GM19328 (cell line): ENCODE results near the gene PTPN1.
"Not testable (repeated sequence)": the region's sequence is repeated elsewhere in the genome, so short reads cannot be mapped to it uniquely, and the experiment has no call there.

Experiments
- ATAC-seq: cut with Tn5 transposase; IDR thresholded peaks from one replicate; pipeline ENCODE4 v1.9.1; 2021; ENCODE audit warnings: mild to moderate bottlenecking, moderate library complexity; ENCODE audit not compliant: unreplicated experiment

PTPN1 gene

DNA sequence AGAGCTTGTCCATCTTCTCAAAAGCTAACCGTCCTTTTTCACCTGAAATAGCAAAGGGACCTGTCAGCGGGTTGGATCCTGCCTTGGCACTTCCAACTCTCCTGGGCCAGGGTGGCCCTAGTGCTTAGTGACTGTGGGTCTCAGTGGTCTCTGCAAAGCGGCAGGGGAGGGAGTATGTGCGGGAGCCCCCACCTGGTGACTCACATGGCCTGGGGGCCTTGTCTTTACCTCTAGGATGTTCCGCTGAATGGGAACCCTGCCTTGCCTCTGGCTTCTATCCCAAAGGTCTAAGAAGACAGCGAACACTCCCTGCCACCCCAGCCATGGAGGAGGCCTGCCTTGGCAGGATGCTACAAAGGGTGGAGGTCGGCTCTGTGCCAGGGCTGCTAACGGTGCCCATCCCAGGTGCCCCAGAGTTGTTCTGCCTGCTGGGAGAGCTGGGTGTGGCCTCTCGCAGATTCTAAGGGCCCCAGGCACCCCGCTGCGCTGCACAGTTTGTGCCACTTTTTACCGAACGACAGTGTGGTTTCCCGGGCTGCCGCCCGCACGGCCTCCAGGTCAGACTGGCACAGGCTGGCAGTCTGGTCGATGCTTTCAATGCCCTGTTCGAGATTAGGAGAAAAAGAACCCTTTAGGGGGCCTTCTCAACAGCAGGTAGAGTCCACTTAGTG lies 77.2 kb downstream of the PTPN1 start:
- ATAC-seq = no peak

DNA sequence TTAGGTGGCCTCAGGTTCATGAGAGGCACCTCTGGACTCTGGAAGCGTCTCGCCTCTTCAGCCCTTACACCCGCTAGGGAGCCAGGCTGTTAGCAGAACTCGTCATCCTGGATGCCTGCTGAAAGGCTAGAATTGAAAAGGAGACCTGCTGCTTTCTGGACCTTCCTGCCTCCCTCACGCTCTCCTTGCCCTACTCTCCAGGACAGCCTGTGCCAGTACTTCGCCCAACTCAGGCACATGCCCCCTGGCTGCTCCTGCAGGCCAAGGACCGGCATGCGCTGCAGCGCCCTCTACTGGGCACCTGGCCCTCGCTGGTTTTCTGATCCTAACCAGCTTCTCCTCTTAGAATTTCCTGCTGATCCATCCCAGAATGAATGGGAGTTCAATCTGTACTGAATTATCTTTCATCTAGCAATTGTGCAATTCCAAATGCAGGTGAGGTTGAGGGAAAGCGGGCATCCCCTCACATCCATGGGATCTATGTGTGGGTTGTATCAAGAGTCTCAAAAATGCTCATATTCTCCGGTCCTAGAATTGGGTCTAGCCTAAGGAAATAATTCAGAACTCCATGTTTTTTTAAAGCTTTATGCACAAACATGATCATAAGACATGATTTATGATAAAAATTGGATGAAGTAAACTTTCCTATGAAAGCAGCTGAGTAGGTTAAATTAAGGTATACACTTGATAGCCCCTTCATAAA lies 78.0 kb downstream of the PTPN1 start:
- ATAC-seq = no peak

DNA sequence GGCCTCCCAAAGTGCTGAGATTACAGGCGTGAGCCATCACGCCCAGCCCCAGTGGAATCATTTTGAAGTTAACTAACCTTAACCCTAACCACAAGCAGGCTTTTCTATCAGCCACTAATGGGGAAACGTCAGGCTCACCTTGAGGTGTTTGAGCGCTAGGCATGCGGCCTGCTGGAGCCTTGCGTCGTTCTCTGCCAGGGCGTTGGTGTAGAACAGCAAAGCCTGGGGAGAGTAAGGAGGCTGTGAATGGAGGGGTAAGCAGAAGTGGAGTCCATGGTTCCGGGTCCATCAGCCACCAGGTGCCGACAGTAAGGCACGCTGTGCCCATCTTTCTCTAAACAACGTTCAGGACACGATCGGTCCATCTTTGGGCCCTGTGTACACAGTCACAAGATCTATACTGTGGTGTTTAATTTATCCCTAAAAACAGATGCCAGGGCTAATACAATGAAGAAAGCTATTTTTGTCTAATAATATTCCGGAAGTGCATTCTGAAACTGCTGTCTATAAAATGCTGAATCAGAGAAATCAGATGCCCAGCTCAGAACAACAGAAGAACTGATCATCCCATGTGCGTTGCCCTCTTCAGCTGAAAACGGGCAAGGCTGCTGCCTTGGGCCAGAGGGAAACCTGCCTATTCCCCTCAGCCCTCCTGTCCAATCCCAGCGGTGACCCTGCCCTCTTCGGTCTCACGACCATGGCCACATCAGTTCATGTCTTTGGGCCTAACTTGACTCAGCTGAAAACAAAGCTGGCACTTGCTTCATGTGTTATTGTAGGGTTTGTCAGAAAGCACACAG lies 79.6 kb downstream of the PTPN1 start:
- ATAC-seq = no peak

DNA sequence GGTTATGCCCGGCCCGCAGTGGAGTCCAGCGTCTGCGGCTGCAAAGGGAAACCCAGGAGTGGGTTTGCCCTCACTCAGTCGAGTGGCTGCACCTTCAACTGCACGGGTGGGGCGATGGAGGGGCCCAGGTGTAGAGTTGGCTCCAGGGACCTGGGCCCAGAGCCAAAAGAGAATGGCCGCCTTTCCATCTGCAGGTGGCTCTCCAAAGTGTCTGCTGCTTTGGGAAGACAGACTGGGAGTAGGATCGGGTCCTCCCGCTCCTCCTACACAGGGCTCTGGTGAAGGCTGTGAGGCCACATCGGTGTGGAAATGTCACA lies 80.1 kb downstream of the PTPN1 start:
- no peak for ATAC-seq

DNA sequence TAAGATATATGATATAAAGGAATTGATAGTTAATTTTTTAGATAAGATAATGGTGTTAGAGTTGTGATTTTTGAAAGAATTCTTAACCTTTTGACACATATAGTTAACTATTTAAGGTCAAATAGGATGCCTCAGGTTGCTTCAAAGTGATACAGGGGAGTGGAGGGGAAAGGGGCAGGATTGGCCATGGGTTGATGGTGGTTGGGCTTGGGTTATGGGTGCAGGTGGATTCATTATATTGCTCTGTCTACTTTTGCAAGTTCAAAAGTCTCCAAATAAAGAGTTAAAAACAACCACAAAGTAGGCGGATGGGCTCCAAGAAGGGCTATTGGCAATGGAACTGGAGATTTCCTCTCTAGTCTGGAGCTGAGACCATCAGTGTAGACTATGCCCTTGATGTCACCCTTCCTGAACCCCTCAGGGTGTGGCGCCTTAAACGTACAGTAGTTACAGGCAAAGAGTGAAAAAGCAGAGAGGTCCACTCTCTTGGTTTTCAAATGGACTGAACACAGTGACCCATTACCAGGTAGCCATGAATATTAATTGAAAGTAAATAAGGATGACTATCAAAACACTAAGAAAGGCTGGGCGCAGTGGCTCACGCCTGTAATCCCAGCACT lies 81.2 kb downstream of the PTPN1 start:
- ATAC-seq = no peak

DNA sequence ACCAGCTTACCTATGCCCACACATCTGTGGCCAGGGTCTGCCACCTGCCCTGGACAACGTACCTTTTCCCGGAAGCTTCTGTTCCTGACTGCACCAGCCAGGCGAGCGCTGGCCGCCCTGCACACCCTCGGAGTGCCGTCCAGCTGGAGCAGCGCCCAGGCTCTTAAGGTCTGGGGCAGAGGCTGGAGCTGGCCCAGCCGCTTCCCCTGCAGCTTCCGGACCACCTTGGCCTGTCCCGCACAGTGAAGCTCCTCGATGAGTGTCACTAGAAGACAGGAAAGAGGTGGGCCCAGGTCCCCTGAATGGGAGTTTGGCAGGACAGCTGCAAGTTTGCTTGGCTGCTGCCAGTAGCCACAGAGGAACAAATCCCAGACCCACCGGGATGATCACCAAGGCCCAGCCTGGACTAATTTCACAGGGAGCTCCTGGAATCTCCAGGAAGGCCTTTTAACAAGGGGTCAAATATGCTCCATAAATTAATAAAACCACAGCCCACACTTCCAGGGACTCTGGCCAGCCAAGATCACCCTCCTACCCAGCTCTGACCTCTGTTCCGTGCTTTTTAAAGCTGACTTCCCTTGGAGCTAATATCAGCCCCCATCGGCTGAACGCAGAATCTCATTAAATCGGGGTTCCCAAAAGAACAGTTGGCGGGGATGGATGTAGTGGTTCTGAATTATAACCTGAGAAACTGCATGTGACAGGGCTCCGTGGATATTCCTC lies 82.3 kb downstream of the PTPN1 start:
- ATAC-seq = no peak

DNA sequence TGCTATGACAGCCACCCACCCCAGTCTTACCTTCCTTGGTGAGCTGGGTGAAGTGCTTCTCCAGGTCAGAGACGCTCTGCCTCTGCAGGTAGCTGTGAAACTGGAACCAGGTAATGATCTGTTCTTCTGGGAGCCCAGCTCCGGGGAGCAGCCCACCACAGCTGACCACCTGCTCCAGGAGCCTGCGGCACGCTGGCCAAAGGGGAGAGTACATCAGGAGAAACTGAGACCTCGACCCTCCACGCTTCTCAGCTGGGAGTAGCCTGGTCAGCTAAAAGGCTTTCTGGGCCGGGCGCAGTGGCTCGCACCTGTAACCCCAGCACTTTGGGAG lies 82.8 kb downstream of the PTPN1 start:
- no peak for ATAC-seq

DNA sequence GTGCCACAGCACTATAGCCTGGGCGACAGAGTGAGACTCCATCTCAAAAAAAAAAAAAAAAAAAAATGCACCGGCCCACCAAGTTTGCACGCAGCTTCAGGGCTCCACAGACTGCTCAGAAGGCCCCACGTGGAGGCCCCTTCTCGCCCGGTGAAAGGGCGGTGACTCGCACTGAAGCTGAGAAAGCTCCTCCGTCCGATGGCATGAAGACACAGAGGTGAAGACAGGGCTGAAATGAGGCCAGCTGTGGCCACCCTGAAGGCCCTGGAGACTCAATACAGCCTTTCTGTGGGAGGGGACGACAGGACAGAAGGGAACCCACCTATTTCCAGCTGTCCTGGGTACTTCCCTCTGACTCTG lies 84.0 kb downstream of the PTPN1 start:
- no peak for ATAC-seq

DNA sequence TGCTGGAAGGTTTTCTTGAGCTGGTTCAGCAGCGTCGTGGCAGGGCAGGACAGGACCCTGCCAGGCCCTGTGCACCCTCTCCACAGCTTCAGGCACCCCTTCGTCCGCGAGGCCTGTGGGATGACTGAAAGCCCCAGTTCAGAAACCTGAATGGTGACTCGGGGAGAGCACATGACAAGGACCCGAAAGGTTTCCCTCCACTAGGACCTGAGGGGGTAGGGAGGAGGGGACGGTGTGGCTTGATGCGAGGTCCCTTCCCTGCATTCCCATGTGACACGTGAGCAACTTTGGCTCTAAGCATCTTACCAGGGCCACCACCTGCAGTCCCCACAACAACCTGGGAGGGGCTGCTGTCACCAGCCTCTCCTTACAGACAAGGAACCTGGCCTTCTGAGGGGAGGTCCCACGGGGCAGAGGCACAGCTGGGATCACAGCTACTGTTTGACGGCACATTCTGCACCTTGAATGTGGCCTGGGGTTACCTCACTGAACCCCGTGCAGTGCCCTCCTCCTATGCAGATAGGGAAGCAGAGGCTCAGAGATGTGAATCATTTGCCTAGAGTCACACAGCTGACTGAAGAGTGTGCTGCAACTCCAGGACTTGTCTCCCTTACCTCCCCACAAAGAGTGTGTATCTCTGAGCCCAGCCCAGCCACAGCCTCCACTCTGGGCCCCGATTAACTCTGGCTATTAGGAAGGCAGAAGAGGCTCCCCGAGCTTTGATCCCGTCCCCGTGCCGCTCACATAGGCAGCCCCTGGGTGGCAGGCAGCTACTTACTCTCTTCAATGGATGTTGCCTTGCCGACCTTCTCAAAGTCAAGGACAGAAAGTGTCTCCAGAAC lies 84.6 kb downstream of the PTPN1 start:
- ATAC-seq = no peak

DNA sequence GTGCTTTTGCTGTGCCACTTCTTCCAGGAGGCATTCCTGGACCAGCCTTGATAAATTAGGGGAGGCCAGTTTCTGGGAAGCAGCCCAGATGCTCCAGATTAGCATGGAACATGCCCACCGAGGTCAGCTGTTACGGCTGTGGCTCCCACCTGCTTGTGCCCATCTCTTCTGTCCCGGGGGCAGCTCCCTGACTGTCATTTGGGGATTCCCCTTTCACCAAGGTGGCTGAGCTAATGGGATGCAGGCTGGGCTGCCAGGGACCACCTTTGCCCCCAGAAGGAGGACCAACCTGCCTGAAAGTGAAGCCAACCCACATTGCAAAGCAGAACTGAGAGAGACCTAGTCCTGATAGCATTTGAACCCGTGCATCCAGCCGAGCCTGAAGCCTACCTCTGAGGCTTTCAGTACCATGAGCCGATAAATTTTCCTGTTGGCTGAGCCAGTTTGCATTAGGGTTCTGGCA lies 85.3 kb downstream of the PTPN1 start:
- no peak for ATAC-seq

DNA sequence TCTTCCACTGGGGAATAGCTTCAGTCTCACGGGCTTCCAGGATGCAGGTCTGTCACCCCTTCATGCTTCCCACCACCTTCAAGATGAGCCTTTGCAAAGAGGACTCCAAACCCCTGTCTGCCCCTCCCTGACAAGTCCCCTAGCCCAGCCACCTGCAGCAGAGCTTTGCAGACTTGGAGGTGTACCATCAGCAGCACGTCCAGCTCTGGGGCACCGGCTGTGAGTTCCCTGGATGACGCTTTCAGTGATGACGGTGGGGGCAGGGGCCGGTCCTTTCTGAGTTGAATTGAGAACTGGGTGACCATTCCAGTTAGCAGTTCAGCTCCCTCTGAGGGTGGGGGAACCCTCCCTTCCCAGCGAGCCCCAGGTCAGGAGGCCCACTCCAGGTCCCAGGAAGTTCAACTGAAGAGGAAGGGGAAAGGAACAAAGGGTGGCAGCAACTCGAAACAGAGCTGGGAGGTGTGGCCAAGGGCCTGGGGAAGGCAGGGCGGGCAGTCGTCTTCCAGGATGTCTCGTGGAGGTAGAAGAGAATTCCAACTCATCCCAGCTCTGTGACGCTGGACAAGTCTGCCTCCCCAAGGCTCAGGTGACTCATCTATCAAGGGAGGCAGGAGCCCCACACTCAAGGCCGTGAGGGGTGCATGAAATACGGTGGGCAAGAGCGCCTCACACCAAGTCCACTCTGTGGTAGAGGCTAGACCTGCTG lies 86.0 kb downstream of the PTPN1 start:
- ATAC-seq = no peak

DNA sequence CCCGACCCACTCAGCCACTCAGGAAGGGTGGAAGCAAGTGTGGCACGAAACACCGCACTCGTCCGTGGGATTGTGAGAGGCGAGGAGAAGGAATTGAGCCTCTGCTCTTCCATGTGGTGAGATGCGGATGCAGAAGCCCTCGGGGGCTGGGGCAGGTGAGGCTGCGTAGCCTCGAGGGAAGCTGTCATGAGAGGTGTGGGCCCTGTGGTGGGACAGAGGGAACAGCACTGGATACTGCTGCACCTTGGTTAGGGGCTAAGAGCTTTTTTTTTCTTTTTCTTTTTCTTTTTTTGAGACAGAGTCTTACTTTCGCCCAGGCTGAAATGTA lies 86.5 kb downstream of the PTPN1 start:
- no peak for ATAC-seq

DNA sequence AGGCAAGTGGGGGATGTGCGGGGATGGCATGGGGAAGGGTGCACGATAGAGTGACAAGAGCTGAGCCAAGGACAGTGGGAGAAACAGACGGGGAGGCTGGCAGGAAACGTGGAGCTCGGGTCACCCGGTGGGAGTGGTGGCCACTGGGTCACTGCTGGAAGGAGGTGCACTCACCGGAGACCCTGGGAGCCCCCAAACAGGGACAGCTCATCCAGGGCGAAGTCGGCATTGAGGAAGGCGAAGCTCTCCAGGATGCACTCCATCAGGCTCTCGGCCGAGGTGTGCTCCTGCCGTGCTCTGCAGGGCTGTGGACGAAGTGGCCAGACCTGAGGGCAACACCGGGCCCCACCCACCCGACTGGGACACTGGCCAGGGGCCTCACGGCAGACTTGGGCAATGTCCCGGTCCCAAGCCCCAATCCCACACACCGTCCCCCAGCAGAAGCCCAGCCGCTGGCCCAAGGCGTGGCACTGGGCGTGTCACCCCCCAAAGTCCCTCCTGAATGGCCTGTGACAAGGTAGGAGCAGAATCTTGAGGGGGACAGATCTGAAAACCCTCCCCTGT lies 87.3 kb downstream of the PTPN1 start:
- ATAC-seq = no peak

DNA sequence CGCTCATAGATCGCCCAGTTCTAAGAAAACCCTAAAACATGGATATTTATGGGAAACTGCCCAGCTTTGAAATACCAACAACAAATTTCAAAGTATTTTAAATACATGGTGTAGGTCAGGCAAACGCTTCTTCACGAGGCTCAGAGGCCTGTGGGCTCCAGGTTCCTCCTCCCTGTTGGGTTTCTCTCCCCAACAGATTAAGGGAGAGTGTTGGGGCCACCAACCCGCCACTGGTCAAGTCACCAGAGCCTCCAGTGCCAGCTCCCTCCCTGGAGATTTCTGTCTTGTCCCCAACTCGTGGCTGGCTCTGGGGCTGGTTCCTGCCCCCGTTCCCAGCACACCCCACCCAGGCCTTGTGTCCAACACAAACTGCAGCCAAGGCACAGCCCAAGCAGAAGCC lies 87.9 kb downstream of the PTPN1 start:
- ATAC-seq = no peak

DNA sequence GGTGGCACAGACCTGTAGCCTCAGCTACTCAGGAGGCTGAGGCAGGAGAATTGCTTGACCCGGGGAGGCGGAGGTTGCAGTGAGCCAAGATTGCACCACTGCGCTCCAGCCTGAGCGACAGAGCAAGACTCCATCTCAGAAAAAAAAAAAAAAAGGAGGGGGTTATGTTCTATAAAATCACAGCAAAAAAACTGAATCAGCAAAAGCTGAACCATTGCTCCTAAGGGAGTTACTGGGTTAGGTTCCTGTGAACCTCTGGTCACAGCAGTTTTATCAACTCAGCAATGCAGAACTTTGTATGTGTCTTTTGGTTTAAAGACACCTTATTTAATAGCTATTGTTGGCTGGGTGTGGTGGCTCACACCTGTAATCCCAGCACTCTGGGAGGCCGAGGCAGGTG lies 88.6 kb downstream of the PTPN1 start:
- ATAC-seq = not testable (repeated sequence)

DNA sequence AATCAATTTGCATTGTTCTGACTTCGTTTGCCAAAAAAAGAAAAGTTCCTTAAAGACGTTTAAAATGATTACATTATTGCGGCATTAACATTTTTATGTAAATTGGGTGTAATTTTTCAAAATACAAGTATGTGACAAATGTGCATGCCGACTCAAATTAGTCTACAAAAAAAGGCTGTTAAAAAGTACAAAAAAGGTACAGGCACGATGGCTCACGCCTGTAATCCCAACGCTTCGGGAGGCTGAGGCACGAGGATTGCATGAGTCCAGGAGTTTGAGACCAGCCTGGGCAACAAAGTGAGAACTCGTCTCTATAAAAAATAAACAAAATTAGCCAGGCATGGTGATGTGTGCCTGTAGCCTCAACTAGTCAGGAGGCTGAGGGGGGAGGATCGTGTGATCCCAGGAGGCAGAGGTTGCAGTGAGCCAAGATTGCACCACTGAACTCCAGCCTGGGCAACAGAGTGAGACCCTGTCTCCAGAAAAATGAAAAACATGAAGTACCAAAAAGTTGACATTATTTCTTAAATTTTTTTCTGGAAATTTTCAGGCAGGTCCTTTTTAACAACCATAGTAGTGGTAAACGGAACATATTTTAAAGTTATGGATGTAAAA lies 90.2 kb downstream of the PTPN1 start:
- no peak for ATAC-seq

DNA sequence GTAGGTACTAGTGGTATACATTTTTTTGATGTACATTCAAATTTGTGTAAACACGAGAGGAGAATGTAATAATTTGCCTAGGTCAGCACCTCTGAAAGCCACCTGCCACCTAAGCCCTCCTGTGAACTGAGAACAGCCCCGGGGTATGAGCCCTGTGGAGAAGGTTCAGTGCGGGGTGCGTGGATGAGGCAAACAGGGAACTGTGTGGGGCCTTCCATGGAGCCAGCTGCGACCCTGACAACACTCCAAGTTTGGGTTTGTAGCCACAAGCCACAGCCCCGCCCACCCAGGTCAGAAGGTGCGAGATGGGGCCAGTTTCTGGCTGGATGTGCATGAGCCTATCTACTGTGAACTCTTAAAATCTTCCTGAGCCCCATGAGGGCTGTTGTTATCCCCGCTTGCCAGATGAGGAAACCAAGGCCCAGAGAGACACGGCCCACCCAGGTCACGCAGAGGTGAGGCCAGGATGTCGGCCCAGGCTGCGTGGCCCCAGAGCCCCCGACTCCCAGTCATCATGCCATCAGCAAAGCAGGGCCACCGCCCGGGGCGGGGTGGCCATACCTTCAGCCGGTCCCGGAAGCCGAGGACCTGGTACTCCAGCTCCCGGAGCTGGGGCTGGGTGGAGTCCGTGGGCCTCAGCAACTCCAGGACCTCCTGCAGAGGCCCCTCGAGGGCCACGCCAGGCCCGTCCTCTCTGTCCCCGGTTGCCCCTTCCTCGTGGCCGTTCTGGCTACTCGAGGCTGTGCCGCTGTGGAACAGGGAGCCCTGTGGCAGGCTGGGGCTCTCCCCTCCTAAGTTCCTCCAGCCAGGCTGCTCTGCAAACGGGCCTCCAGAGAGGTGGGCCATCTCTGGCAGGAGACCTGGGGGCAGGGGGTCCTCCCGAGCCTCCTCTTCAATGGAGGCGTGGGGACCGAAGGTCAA lies 91.6 kb downstream of the PTPN1 start:
- ATAC-seq = no peak
